IMR-90 (cell line): ENCODE measurements around the gene TMEM145.

Source experiments
- CHD1 ChIP-seq: IDR thresholded peaks from 2 replicates; pipeline ENCODE4 v1.6.1; 2012; ENCODE audit warnings: low read depth, low read length, improper control_type of control experiment
- TF ChIP-seq, protein P1 (sequence below): conservative IDR thresholded peaks from 2 replicates; pipeline ENCODE4 v1.5.1; 2012; ENCODE audit warnings: mild to moderate bottlenecking, low read depth, low read length, improper control_type of control experiment

GRCh38 chr19:42287017-42287826, 25.9 kb upstream of the TMEM145 start:
- no peak for TF ChIP-seq CHD1
- TF ChIP-seq, protein P1, sequence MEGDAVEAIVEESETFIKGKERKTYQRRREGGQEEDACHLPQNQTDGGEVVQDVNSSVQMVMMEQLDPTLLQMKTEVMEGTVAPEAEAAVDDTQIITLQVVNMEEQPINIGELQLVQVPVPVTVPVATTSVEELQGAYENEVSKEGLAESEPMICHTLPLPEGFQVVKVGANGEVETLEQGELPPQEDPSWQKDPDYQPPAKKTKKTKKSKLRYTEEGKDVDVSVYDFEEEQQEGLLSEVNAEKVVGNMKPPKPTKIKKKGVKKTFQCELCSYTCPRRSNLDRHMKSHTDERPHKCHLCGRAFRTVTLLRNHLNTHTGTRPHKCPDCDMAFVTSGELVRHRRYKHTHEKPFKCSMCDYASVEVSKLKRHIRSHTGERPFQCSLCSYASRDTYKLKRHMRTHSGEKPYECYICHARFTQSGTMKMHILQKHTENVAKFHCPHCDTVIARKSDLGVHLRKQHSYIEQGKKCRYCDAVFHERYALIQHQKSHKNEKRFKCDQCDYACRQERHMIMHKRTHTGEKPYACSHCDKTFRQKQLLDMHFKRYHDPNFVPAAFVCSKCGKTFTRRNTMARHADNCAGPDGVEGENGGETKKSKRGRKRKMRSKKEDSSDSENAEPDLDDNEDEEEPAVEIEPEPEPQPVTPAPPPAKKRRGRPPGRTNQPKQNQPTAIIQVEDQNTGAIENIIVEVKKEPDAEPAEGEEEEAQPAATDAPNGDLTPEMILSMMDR = no peak
